NCI-H1105 treated with DMSO at 0.1 percent for 48 hours (cell line): ENCODE data around the gene ELL2.
"Not testable (repeated sequence)": the region's sequence is repeated elsewhere in the genome, so short reads cannot be mapped to it uniquely, and the experiment has no call there.

ENCODE experiments used
- DNase-seq: peaks from one replicate; lab custom pipeline; 2025; lab: John Stamatoyannopoulos, UW

Gene ELL2

GRCh38 chr5:95880081-95880926 is 81.3 kb downstream of the ELL2 start:
- no peak for DNase-seq

GRCh38 chr5:95879661-95880060 is 82.0 kb downstream of the ELL2 start:
- DNase-seq: no peak

- DNase-seq: no peak
These were observed 83.0 kb downstream of the ELL2 start for GRCh38 chr5:95878417-95879323.

- DNase-seq: no peak
These were observed 84.9 kb downstream of the ELL2 start for GRCh38 chr5:95876782-95877181.

- DNase-seq: no peak
These were observed 87.4 kb downstream of the ELL2 start for GRCh38 chr5:95874246-95874645.

- no peak for DNase-seq
These were observed 88.3 kb downstream of the ELL2 start for GRCh38 chr5:95873351-95873750.

GRCh38 chr5:95872346-95873268 is 89.0 kb downstream of the ELL2 start:
- no peak for DNase-seq

GRCh38 chr5:95871146-95871806 is 90.4 kb downstream of the ELL2 start:
- no peak for DNase-seq

GRCh38 chr5:95870105-95870672 is 91.5 kb downstream of the ELL2 start:
- DNase-seq: no peak

GRCh38 chr5:95869173-95869855 is 92.3 kb downstream of the ELL2 start:
- not testable (repeated sequence) for DNase-seq

- DNase-seq: no peak
These were observed 93.5 kb downstream of the ELL2 start for GRCh38 chr5:95868136-95868535.

- DNase-seq: no peak
These were observed 95.1 kb downstream of the ELL2 start for GRCh38 chr5:95866435-95867040.

- no peak for DNase-seq
These were observed 96.6 kb downstream of the ELL2 start for GRCh38 chr5:95864944-95865504.

- no peak for DNase-seq
These were observed 97.2 kb downstream of the ELL2 start for GRCh38 chr5:95864456-95864855.

GRCh38 chr5:95863383-95863757 is 98.3 kb downstream of the ELL2 start:
- no peak for DNase-seq

GRCh38 chr5:95862671-95863382 is 98.8 kb downstream of the ELL2 start:
- DNase-seq: no peak

GRCh38 chr5:95861864-95862561 is 99.6 kb downstream of the ELL2 start:
- DNase-seq: no peak

- DNase-seq: peak; percentile 42
These were observed 100.3 kb downstream of the ELL2 start for GRCh38 chr5:95861221-95861863.
